Endothelial cell (in vitro differentiated cells): Measurements from ENCODE around the gene ZNF22. TPM values are rescaled to one million over a fixed set of nuclear protein-coding genes. Genes with fewer than 3 reads are reported as not detected.

Experiments used
- DNase-seq: peaks from one replicate; pipeline ENCODE4 v3.0.0; 2021; ENCODE audit warnings: low spot score
- H3K27ac Mint-ChIP-seq: one replicate; pipeline ENCODE4 v1.8.0; 2021; ENCODE audit warnings: mixed read lengths, inconsistent platforms; ENCODE audit not compliant: unreplicated experiment
- H3K27me3 Mint-ChIP-seq: one replicate; pipeline ENCODE4 v1.8.0; 2021; ENCODE audit warnings: mild to moderate bottlenecking, moderate library complexity, mixed read lengths, inconsistent platforms; ENCODE audit not compliant: unreplicated experiment
- H3K36me3 Mint-ChIP-seq: one replicate; pipeline ENCODE4 v1.8.0; 2021; ENCODE audit warnings: mild to moderate bottlenecking, low read depth, mixed read lengths, inconsistent platforms; ENCODE audit not compliant: unreplicated experiment
- H3K4me1 Mint-ChIP-seq: one replicate; pipeline ENCODE4 v1.8.0; 2021; ENCODE audit warnings: mild to moderate bottlenecking, mixed read lengths, inconsistent platforms; ENCODE audit not compliant: unreplicated experiment
- H3K4me3 Mint-ChIP-seq: one replicate; pipeline ENCODE4 v1.8.0; 2021; ENCODE audit warnings: mild to moderate bottlenecking, mixed read lengths, inconsistent platforms; ENCODE audit not compliant: unreplicated experiment
- H3K9me3 Mint-ChIP-seq: one replicate; pipeline ENCODE4 v1.8.0; 2021; ENCODE audit warnings: mixed read lengths, inconsistent platforms; ENCODE audit not compliant: unreplicated experiment
- CTCF ChIP-seq: fragments of 200-600 bp; sonication (generic); IDR thresholded peaks from one replicate; pipeline ENCODE4 v1.5.0; 2021; ENCODE audit warnings: antibody characterized with exemption; ENCODE audit not compliant: unreplicated experiment
- total RNA-seq: library from RNA; stranded (reverse); fragmentation: NEBNext Ultra II Directional; extraction: Animal tissue kit (Norgen Biotek cat#: 25700); gene quantifications from one replicate; pipeline ENCODE4 v1.2.1, GENCODE V29; 2021; ENCODE audit not compliant: unreplicated experiment

ZNF22 gene
- total RNA-seq, 1 donor from 2014 or later, result 39.2 TPM

GRCh38 chr10:44965651-44966097 lies 35.0 kb upstream of the ZNF22 start:
- Mint-ChIP-seq H3K9me3 (no peaks in the 10 kb centered on the region), H3K36me3 (no peaks in the 10 kb centered on the region), H3K27ac (no peak overlapping the region), H3K4me1 (peaks cover 38% of the 10 kb centered on the region), H3K4me3 (no peak overlapping the region), H3K27me3 (peaks cover 11% of the 10 kb centered on the region)
- DNase-seq, result no peak
- no peak for TF ChIP-seq CTCF

GRCh38 chr10:44966129-44966815 lies 34.5 kb upstream of the ZNF22 start:
- no peaks in the 10 kb centered on the region for H3K9me3 Mint-ChIP-seq
- no peaks in the 10 kb centered on the region for H3K36me3 Mint-ChIP-seq
- peaks cover 33% of the 10 kb centered on the region for H3K4me1 Mint-ChIP-seq
- no peak for DNase-seq
- no peak overlapping the region for H3K4me3 Mint-ChIP-seq
- no peak for TF ChIP-seq CTCF
- H3K27me3 Mint-ChIP-seq, result peaks cover 11% of the 10 kb centered on the region
- H3K27ac Mint-ChIP-seq, result no peak overlapping the region

GRCh38 chr10:44966816-44967509 lies 33.8 kb upstream of the ZNF22 start:
- H3K27me3 Mint-ChIP-seq, result peaks cover 11% of the 10 kb centered on the region
- H3K4me3 Mint-ChIP-seq, result no peak overlapping the region
- H3K4me1 Mint-ChIP-seq, result peaks cover 33% of the 10 kb centered on the region
- TF ChIP-seq CTCF, result peak; percentile 61
- H3K27ac Mint-ChIP-seq, result no peak overlapping the region
- DNase-seq, result no peak
- no peaks in the 10 kb centered on the region for H3K36me3 Mint-ChIP-seq
- H3K9me3 Mint-ChIP-seq, result no peaks in the 10 kb centered on the region

GRCh38 chr10:44967616-44968015 lies 33.1 kb upstream of the ZNF22 start:
- DNase-seq, result no peak
- no peaks in the 10 kb centered on the region for H3K9me3 Mint-ChIP-seq
- H3K36me3 Mint-ChIP-seq, result no peaks in the 10 kb centered on the region
- TF ChIP-seq CTCF, result no peak
- peaks cover 33% of the 10 kb centered on the region for H3K4me1 Mint-ChIP-seq
- H3K27ac Mint-ChIP-seq, result no peak overlapping the region
- no peak overlapping the region for H3K4me3 Mint-ChIP-seq
- H3K27me3 Mint-ChIP-seq, result peaks cover 12% of the 10 kb centered on the region

GRCh38 chr10:44968091-44968490 lies 32.6 kb upstream of the ZNF22 start:
- H3K4me3 Mint-ChIP-seq, result no peak overlapping the region
- no peak overlapping the region for H3K27ac Mint-ChIP-seq
- no peak for TF ChIP-seq CTCF
- no peak for DNase-seq
- no peaks in the 10 kb centered on the region for H3K9me3 Mint-ChIP-seq
- no peaks in the 10 kb centered on the region for H3K36me3 Mint-ChIP-seq
- H3K4me1 Mint-ChIP-seq, result peaks cover 33% of the 10 kb centered on the region
- H3K27me3 Mint-ChIP-seq, result peaks cover 13% of the 10 kb centered on the region
